Cardiac atrium fibroblast (primary cell): ENCODE results near the gene TFDP1. TPM values are rescaled to one million over a fixed set of nuclear protein-coding genes. Genes with fewer than 3 reads are reported as not detected.

Experiments used
- total RNA-seq: library from RNA; depleted of rRNA; stranded (reverse); fragments of >200 nt; gene quantifications from 2 replicates; pipeline ENCODE4 v1.2.3, GENCODE V29; 2015

Gene TFDP1
- total RNA-seq = 53.3 and 62.5 TPM in 2 replicates

DNA sequence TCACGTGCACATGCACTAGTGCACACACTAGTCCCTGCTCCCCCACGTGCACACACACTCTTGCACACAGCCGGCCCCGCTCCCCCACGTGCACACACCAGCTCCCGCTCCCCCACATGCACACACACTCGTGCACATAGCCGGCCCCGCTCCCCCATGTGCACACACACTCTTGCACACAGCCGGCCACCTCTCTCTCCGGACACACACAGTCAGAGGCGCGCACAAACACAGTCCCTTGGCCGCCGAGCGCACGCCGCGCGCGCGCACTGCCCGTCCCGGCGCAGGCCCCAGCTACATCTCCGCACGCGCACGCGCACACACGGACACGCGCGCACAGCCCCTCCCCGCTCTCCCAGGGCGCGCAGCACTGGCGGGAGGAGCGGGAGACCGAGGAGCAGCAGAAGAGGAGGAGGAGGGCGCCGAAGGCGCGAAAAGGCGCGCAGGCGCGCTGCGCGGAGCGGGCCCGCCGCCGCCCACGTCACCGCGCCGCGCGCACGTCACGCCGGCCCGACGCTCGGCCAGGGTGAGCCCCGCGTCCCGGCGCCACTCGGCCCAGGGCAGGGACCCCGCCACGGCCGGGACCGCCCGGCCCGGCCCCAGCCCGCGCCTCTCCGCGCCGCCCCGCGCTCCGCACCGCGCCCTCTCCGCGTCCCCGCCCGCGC, at the start of gene TFDP1:
TSS of gene TFDP1 (plus strand) at position 549 of the 665 bp plus-strand sequence. CDS start 1,085 bp downstream, outside the sequence.

DNA sequence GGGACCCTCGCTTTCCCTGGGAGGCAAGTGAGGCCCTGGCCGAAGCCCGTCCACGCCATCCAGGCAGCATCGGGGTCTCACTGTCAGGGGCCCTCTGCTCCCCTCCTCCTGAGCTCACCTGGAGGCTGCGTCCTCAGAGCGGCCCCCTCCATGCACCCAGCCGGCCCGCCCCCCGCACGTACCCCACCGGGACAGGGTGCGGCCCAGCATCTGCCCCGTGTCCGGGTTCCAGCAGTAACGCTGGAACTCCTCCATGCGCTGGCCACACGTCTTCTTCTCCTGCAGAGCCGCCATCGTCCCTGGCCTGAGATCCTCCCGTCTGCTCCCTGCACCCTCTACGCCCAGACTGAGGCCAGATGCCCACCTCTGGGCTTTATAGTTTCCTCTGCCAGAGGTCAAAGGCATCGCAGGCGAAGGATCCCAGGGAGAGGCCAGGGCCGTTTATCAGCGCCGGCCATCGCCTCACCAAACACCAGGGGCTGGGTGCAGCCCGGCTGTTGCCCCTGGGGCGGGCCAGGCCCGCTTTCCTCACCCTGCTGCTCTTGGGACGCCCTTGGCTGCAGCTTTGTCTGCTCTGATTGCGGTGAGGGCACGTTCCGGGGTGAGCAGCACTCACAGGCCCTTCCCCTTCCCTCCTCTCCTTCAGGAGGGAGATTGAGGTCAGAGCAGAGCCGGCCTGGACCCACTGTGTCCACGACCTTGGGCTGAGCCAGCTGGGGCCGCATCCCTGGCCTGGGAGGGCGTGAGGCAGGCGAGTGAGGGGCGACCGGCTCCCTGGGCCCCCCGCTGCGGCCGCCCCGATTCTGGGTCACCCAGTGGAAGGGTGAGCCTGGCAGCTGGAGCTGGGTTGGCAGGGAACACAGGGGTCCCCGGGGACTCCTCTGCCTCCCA, 73.5 kb downstream of the TFDP1 start, which contains the start of gene ATP4B:
TSS of gene ATP4B (minus strand) at position 348 of the 891 bp plus-strand sequence. CDS start at position 294, 54 bp downstream.

DNA sequence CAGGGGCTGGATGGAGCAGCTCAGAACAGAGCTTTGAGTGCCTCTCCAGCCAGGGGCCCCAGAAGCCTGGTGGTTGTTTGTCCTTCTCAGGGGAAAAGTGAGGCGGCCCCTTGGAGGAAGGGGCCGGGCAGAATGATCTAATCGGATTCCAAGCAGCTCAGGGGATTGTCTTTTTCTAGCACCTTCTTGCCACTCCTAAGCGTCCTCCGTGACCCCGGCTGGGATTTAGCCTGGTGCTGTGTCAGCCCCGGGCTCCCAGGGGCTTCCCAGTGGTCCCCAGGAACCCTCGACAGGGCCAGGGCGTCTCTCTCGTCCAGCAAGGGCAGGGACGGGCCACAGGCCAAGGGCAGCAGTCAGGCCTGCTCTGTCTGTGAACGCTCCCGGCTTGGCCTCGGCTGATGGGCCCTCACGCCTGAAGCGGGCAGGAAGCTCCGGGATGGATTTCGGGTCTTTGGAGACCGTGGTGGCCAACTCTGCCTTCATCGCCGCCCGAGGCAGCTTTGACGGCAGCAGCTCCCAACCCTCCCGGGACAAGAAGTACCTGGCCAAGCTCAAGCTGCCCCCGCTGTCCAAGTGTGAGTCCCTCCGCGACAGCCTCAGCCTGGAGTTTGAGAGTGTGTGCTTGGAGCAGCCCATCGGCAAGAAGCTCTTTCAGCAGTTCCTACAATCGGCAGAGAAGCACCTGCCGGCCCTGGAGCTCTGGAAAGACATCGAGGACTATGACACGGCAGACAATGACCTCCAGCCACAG, 82.6 kb downstream of the TFDP1 start, which contains the start of gene GRK1:
TSS of gene GRK1 (plus strand) at position 269 of the 751 bp plus-strand sequence. CDS start at position 437, 168 bp downstream.

Other genes with a start within 250 kb of the TFDP1 start
- not detected in 2 replicates for gene GRTP1, start 220.6 kb upstream of the TFDP1 start, total RNA-seq
- gene ADPRHL1, start 131.3 kb upstream of the TFDP1 start, total RNA-seq = 0.18 and 2.1 TPM in 2 replicates
- 4.0 and 6.5 TPM in 2 replicates for gene DCUN1D2, start 94.0 kb upstream of the TFDP1 start, total RNA-seq
- gene ATP4B, start 73.4 kb downstream of the TFDP1 start, total RNA-seq = not detected in 2 replicates
- not detected in 2 replicates for gene GRK1, start 82.5 kb downstream of the TFDP1 start, total RNA-seq
- 1.1 and 5.0 TPM in 2 replicates for gene TMEM255B, start 174.5 kb downstream of the TFDP1 start, total RNA-seq